Measurements from ENCODE around the gene CCDC102B. TPM values are rescaled to one million over a fixed set of nuclear protein-coding genes. Genes with fewer than 3 reads are reported as not detected.
"Not testable (repeated sequence)": the region's sequence is repeated elsewhere in the genome, so short reads cannot be mapped to it uniquely, and the experiment has no call there.

CCDC102B gene
- total and polyA plus RNA-seq, 9 donors: 1.8 to 7.0 (median 4.2) TPM

DNA sequence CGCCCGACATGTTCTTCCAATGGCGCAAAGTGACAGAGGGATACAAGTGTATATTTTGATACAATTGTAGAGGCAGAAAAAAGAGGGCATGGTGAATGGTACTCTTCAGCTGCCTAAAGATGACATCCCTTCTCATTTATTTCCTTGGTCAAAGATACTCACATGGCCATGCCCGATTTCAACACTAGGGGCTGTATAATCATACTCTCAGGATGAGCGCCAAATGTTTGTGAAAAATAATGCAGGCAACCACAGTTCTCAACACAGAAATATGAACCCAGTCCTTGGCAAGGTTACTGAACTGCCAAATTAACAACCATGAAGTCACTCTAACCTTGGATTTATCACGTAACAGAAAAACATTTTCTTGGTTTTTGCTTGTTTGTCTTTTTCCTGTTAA is 204.4 kb downstream of the CCDC102B start:
- WGBS, 3 donors: 56 to 73% (median 70%) methylated on average over 6 of the region's 6 CpGs
- H3K9me3 ChIP-seq: no peaks in the 10 kb centered on the region
- no peak overlapping the region for H3K27ac ChIP-seq
- no peak for TF ChIP-seq EP300 (IDR thresholded peaks at IDR 0.05)
- TF ChIP-seq CTCF (IDR thresholded peaks at IDR 0.05): peak in 1 of 3 donors; percentile 18
- intact Hi-C loops (cut with DNase I): no loop called here
- no peak for DNase-seq
- no peaks in the 10 kb centered on the region for H3K36me3 ChIP-seq
- H3K4me3 ChIP-seq: no peak overlapping the region
- H3K4me1 ChIP-seq (ENCODE audit: insufficient read depth): peaks cover 1% of the 10 kb centered on the region
- no peaks in the 10 kb centered on the region for H3K27me3 ChIP-seq

- DNase-seq; H3K27me3 ChIP-seq; intact Hi-C loops (cut with DNase I); H3K4me3 ChIP-seq; H3K36me3 ChIP-seq; H3K9me3 ChIP-seq; H3K4me1 ChIP-seq (ENCODE audit: insufficient read depth); H3K27ac ChIP-seq: not testable (repeated sequence)
- 95 to 100% (median 98%) methylated on average over 4 of the region's 4 CpGs for WGBS, 3 donors
Observed at GRCh38 chr18:69006212-69006611, 208.3 kb downstream of the CCDC102B start.

DNA sequence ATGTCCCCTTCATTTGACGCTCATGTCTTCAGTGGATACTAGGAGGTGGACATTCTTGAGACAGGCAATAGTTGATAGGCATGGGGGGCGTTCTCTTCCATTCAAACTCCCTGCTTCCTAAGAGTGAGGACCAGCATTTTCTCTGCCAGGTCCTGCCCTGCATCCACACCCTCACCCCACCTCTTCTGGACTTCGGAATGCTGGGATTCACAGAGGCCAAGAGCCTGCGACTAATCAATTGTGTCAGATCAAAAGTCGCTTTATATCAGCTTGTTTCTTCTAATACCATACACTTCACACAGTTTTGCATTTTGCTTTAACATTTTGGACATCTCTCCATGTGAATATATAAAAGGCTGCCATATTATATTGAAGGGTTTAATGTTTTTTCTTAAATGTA is 210.7 kb downstream of the CCDC102B start:
- WGBS, 3 donors: 86 to 91% (median 86%) methylated on average over 5 of the region's 5 CpGs
- DNase-seq: no peak
- intact Hi-C loops (cut with DNase I): no loop called here
- Histone ChIP-seq H3K27ac (no peak overlapping the region), H3K36me3 (no peaks in the 10 kb centered on the region), H3K4me3 (no peak overlapping the region), H3K4me1 (ENCODE audit: insufficient read depth) (no peaks in the 10 kb centered on the region), H3K27me3 (no peaks in the 10 kb centered on the region), H3K9me3 (no peaks in the 10 kb centered on the region)
- no peak for TF ChIP-seq EP300 (IDR thresholded peaks at IDR 0.05)
- no peak for TF ChIP-seq POLR2A (IDR thresholded peaks at IDR 0.05)
- no peak for TF ChIP-seq CTCF (IDR thresholded peaks at IDR 0.05)

- Histone ChIP-seq H3K27me3 (no peaks in the 10 kb centered on the region), H3K36me3 (no peaks in the 10 kb centered on the region), H3K4me3 (no peak overlapping the region), H3K27ac (no peak overlapping the region), H3K9me3 (no peaks in the 10 kb centered on the region), H3K4me1 (ENCODE audit: insufficient read depth) (no peaks in the 10 kb centered on the region)
- WGBS, 3 donors: 85 to 87% (median 86%) methylated on average over 8 of the region's 8 CpGs
- no peak for TF ChIP-seq POLR2A (IDR thresholded peaks at IDR 0.05)
- TF ChIP-seq EP300 (IDR thresholded peaks at IDR 0.05): no peak
- no peak for TF ChIP-seq CTCF (IDR thresholded peaks at IDR 0.05)
- DNase-seq: no peak
- intact Hi-C loops (cut with DNase I): no loop called here
Observed at GRCh38 chr18:69021211-69021805, 223.4 kb downstream of the CCDC102B start.

DNA sequence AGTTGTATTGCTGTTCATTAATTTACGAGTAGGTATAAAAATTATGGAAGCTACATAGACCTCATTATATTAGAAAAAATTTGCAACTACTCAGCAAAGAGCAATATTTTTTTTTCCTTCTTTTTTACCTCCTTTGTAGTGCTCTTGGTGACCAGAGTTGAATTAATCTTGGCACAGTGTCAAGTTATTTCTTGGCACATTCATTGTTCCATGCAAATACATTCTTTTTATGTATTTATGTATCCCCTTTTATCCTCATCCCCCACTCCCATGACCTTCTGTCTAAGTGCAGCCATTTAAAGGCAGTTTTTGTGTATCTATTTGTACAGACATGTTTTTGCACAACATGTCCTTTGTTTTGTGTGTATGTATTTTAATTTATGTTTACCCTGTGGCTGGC is 224.5 kb downstream of the CCDC102B start:
- 67 to 76% (median 74%) methylated on average over 1 of the region's 1 CpG for WGBS, 3 donors
- intact Hi-C loops (cut with DNase I): no loop called here
- TF ChIP-seq POLR2A (IDR thresholded peaks at IDR 0.05) (no peak), EP300 (IDR thresholded peaks at IDR 0.05) (no peak), CTCF (IDR thresholded peaks at IDR 0.05) (no peak)

More for the DNA sequence above, 224.5 kb downstream of the CCDC102B start:
- Histone ChIP-seq H3K4me1 (ENCODE audit: insufficient read depth) (no peaks in the 10 kb centered on the region), H3K36me3 (no peaks in the 10 kb centered on the region), H3K4me3 (no peak overlapping the region), H3K27me3 (no peaks in the 10 kb centered on the region), H3K9me3 (no peaks in the 10 kb centered on the region), H3K27ac (no peak overlapping the region)
- DNase-seq: no peak

All from ovary (tissue), 9 donors.